Inferior parietal cortex (tissue), 1 donor: ENCODE measurements around the gene NAT16.
A peak's percentile ranks its signal among the peaks of the same experiment; 100 is the strongest.
"Not testable (repeated sequence)": the region's sequence is repeated elsewhere in the genome, so short reads cannot be mapped to it uniquely, and the experiment has no call there.

Experiments used
- DNase-seq: peaks from one replicate; pipeline ENCODE4 v3.0.0-alpha.2; 2016; ENCODE audit errors: extremely low spot score

Gene NAT16

DNA sequence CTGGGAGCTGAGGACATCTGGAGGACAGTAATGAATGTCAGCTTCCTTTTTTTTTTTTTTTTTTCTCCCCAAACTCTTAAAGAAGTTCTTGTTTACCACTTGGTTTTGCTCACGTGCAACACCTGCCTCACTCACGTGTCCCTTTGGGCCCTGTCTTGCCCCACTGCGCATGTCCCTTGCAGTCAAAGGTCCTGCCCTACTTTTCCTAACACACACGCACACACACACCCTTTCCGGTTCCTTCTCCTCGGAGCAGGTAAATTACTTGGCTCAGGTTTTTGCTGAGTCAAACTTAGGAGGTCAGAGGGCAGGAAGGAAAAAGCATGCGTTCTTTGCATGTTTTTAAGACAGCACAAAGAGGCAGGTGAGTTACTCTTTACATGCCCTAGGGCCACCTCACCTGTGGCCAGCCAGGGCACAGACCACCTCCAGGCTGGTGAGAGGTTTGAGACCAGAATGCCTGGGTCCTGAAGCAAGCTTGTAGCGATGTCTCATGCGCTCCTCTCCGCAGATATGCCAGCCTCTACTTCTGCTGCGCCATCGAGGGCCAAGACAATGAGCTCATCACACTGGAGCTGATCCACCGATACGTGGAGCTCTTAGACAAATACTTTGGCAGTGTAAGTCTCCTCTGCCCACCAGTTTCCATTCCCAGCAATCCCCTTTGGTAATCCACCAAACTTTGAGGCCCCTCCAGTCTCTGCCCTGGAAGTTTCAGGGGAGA is 23.1 kb downstream of the NAT16 start:
- no peak for DNase-seq

DNA sequence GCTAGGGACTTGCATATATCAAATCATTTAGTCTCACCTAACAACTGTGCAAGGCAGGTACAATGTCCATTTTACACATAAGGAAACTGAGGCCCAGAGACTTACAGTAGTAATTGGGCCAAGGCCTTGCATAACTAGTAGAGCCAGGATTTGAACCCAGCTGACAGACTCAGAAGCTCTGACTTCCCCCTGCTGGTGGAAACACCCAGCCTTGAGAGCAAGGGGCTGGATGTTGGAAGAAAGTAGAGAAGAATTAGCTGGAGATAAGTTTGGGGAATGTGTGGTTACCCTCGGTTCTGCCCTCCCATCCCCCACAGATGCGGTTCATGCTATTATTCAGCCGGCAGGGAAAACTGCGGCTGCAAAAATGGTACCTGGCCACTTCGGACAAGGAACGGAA is 23.8 kb downstream of the NAT16 start:
- no peak for DNase-seq

DNA sequence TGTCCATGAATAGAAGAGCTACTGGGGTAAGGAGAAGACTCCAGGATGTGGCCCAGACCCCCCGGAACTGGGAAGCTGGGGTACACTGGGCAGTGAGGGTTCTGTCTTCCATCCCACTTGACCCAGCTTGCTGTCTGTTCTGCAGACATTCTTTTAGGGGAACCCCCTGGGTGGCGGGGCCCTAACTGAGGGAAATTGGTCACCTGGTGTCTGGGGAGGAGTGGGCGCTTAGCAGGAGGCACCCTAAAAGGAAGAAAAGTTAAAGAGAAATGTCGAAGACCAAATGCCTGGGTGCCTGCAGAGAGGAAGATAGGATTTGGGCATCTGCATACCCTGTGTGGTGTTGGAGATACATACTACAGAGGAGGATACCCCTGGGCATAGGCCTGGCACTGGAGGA is 24.8 kb downstream of the NAT16 start:
- DNase-seq, result no peak

DNA sequence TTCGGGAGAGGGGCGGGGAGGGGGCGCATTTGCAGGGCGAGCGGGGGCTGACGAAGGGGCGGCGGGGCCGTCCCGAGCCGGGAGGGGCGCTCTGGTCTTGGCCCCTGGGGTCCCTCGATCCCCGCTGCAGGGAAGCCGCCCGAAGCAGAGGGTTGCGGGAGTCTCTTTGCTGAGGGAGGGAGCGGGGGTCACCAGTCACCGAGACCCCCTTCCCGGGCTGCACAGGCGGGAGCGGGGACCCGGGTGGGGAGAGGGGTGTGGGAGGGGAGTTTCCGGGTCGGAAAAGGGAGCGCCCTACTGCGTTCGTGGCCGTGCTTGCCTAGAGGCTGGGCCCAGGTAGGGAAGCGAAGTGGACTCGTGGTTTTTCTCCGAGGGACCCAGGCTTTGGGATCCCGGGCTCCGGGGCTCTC is 25.4 kb downstream of the NAT16 start:
- DNase-seq, result no peak

DNA sequence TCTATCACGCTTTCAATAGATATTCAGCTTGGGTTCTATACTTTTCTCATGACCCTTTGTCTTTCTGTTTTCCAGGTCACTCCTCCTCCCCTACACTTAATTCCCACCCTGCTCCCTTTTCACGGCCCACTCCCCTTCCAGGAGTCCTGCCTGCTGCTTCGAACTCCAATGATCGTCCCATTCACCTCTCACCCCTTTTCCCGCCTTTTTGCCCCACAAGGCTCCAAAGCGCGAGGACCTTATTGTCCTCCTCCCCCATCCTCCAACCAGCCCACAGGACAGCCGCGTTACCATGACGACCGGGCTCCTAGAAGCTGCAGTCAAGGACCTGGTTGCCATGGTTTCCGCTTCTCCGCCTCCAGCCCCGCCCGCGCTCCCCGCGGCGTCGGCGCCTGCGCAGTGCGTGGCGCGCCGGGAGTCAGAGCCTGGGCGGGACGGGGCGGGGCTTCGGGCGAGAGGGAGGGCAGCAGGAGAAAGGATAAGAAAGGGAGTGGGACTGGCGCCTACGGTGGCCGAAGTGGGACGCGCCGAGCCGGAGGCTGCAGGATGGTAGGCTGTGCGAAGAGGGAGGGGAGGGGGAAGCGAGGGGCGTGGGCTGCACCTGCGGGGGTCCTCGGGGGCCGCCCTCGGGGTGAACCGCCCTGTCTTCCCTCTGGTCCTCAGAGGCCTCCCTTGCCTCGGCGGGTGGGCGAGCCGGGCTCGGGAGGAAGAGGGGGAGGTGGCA is 26.0 kb downstream of the NAT16 start, which contains the start of gene AP1S1:
Gene AP1S1 (plus strand): TSS at position 508 of the 724 bp plus-strand sequence. CDS start 39 bp downstream, at position 547.
- peak; percentile 90 for DNase-seq

DNA sequence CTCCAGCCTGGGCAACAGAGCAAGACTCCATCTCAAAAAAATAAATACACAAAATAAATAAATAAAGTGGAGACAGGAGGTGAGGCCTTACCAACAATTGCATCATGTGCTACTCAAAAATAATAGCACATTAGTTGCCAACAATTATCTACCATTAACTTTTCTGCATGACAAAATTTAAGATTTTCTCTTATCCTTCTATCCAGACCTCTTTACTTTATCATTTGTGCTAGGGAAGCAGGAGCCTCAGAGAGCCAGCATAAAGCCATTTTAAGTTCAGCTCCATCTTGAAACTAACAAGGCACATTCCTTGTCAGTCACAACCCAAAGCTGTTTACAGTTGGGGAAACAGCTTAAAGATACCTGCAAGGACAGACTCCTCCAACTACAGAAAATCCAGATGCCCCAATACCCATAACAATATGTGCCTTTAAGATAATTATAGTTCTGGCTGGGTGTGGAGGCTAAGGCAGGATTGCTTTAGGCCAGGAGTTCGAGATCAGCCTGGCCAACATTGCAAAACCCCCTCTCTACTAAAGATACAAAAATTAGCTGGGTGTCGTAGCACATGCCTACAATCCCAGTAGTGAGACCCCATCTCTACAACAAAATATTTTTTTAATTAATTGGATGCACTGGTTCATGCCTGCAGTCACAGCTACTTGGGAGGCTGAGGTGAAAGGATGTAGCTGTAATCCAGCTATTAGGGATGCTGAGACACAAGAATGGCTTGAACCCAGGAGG is 28.0 kb downstream of the NAT16 start:
- no peak for DNase-seq

DNA sequence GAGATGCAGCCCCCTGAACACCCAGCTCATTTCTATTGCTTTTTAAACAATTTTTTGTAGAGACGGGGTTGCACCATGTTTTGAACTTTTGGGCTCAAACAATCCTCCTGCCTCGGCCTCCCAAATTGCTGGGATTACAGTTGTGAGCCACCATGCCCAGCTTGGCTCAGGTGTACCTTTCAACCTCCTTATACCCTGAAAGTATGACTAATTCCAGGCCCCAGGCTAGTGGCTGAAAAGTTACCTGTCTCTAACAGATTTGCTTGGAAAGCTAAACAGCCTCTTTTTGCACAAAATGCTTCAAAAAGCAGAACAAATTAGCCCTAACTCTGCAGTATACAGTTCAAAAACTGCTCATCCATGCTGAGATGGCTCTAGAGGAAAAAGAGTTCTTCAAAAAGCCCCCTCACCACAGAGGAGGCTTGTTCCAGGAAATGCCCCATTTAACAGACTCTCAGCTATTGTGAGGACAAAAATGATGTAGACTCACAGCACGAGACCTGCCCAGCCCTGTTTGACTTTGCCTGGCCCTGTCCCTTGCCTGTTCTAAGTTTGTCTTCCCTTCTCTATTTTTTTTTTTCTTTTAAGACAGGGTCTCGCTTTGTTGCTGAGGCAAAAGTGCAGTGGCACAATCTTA is 39.2 kb downstream of the NAT16 start:
- DNase-seq, result no peak

DNA sequence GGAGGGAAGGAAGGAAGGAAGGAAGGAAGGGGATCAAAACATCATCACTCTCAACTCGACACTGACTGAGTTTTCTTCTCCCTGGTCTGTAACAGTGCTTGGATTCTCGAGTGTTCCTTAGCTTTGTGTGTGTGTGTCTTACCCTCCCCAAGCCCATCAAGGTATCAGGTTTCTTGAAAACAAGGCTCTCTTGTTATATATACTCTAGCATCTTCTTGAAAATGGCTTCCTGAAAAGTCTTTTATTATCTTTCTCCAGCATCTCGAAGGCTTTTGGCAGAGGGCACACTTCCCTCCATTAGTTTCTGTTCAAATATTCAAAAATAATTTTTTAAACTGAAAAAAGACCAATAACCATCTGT is 39.8 kb downstream of the NAT16 start:
- DNase-seq, result no peak

DNA sequence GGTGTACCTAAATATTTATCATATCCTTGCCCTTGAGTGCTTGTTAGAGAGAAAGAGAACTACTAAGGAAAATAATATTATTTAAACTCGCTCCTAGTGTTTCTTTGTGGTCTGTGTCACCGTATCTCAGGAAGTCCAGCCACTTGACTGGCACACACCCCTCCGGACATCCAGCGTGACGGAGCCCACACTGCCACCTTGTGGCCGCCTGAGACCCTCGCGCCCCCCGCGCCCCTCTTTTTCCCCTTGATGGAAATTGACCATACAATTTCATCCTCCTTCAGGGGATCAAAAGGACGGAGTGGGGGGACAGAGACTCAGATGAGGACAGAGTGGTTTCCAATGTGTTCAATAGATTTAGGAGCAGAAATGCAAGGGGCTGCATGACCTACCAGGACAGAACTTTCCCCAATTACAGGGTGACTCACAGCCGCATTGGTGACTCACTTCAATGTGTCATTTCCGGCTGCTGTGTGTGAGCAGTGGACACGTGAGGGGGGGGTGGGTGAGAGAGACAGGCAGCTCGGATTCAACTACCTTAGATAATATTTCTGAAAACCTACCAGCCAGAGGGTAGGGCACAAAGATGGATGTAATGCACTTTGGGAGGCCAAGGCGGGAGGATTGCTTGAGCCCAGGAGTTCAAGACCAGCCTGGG is 41.8 kb downstream of the NAT16 start:
- DNase-seq, result peak; percentile 64

DNA sequence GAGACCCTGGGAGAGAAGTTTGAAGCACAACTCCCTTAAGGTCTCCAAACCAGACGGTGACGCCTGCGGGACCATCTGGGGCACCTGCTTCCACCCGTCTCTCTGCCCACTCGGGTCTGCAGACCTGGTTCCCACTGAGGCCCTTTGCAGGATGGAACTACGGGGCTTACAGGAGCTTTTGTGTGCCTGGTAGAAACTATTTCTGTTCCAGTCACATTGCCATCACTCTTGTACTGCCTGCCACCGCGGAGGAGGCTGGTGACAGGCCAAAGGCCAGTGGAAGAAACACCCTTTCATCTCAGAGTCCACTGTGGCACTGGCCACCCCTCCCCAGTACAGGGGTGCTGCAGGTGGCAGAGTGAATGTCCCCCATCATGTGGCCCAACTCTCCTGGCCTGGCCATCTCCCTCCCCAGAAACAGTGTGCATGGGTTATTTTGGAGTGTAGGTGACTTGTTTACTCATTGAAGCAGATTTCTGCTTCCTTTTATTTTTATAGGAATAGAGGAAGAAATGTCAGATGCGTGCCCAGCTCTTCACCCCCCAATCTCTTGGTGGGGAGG is 42.4 kb downstream of the NAT16 start:
- DNase-seq, result no peak

DNA sequence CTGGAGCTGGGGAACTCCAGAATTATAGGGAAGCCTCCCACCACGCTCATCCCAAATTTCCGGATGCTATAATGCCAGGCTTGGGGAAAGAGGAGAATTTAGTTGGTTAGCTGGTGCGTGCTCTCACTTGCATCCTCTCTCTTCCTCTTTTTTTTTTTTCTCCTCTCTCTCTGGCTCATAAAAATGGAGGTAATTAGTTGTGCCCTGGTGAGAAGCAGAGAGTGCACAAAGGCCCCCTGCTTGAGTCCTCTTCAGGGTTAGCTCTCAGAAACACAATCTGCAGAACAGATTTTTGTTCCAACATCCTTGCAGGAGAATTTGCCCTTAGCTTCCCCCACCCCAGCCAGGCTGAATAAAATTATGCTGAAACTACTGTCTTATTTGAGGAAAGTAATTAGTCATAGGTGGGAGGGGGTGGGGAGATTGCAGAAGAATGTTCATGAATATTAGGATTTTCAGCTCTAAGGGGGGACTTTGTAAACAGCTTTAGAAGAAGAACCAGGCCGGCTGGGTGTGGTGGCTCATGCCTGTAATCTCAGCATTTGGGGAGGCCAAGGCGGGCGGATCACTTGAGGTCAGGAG is 45.6 kb downstream of the NAT16 start:
- DNase-seq, result no peak

DNA sequence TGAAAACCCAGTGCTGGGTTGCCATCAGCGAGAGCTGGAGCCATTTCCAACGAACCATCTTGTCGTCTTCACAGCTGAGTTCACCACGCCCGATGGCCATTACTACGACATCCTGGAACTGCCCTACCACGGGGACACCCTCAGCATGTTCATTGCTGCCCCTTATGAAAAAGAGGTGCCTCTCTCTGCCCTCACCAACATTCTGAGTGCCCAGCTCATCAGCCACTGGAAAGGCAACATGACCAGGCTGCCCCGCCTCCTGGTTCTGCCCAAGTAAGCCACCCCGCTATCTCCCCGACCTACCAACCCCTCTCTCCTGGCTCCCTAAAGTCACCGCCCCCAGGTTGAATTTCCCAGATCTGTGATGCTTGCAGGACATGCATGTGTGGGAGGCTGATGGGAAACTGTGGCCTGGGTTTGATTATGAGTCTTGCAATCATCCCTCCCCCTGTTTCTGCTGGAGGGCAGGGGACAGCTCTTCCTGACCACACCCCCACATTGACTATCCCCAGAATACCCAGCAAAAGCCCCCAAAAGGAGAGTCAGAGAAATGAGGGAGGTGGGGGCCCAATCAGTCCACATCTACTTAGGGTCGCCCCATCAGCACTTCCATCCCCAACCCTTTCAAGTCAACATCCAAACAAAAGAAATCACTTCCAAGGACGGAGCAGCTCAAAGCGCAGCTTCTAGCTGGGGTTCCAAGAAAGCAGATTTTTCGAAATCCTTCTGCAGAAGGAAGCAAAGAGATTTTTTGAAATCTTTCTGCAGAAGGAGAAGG is 46.3 kb downstream of the NAT16 start:
- DNase-seq, result no peak

DNA sequence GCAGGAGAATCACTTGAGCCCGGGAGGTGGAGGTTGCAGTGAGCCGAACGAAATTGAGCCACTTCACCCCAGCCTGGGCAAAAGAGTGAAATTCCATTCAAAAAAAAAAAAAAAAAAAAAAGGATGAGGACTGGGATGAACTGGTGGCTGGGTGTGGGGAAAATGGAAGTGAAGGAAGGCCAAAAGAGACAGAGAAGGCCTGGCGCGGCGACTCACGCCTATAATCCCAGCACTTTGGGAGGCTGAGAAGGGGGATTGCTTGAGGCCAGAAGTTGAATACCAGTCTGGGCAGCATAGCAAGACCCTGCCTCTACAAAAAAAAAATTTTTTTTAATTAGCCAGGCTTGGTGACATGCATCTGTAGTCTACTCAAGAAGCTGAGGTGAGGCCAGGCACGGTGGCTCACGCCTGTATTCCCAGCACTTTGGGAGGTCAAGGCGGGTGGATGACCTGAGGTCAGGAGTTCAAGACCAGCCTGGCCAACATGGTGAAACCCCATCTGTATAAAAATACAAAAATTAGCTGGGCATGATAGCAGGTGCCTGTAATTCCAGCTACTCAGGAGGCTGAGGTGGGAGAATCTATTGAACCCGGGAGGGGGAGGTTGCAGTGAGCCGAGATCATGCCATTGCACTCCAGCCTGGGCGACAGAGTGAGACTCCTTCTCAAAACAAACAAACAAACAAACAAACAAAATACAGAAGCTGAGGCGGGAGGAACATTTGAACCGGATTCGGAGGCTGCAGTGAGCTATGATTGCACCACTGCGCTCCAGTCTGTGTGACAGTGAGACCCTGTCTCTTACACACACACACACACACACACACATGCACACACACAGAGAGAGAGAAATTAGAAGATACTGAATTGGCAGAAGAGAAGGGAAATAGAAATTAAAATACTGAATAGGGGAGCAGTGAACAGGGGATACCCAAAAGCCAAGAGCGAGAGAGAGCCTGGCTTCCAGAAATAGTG is 47.2 kb downstream of the NAT16 start:
- not testable (repeated sequence) for DNase-seq

DNA sequence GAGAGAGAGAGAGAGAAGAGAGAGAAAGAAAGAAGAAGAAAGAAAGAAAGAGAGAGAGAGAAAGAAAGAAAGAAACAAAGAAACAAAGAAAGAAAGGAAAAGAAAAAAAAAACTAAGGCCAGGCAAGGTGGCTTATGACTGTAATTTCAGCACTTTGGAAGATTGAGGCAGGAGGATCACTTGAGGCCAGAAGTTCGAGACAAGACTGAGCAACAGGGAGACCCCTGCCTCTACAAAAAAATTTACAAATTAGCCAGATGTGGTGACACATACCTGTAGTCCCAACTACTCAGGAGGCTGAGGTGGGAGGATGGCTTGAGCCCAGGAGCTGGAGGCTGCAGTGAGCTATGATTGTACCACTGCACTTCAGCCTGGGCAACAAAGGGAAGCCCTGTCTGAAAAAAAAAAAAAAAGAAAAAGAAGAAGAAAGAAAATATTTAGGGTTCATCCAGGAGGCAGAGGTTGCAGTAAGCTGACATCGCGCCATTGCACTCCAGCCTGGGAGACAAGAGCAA is 50.4 kb downstream of the NAT16 start:
- no peak for DNase-seq

DNA sequence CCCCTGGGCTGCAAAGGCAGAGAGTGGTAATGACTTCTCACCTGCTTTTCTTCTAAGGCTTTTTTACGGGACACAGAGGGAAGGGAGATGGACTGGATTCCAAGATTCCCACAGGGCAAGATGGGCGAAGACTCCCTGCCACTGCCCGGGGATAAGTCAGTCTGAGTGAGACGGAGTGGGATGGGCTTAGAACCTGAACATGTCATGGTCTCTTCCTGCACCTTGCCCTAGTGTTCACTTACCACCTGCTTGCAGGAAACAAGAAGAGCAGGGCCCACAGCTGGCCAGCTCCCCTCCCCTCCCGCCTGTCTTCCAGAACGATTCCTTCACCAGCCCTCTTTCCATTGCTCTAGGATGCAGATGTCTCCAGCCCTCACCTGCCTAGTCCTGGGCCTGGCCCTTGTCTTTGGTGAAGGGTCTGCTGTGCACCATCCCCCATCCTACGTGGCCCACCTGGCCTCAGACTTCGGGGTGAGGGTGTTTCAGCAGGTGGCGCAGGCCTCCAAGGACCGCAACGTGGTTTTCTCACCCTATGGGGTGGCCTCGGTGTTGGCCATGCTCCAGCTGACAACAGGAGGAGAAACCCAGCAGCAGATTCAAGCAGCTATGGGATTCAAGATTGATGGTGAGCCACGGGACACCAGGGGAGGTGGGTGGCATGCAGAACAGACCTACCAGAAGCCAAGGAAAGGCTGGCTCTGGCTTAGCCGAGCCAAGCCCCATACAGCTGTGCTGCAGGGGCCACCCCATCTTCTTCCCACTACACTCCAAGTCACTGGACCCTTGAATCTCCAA is 51.9 kb downstream of the NAT16 start:
- no peak for DNase-seq

DNA sequence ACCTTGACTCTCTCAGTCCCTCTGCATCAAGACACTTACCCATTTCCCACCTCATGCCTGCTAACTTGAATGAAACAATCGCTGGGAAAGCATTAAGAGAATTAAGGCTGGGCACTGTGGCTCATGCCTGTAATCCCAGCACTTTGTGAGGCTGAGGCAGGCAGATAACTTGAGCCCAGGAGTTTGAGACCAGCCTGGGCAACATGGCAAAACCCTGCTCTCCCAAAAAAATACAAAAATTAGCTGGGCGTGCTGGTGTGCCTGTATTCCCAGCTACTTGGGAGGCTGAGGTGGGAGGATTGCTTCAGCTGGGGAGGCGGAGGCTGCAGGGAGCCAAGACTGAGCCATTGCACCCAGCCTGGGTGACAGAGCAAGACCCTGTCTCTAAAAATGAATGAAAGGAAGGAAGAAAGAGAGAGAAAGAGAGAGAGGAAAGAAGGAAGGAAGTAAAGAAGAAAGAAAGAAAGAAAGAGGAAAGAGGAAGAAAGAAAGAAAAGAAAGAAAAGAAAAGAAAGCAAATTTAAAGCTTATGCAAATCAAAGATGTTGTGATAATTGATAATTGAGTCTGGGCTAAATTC is 52.5 kb downstream of the NAT16 start:
- DNase-seq, result no peak

DNA sequence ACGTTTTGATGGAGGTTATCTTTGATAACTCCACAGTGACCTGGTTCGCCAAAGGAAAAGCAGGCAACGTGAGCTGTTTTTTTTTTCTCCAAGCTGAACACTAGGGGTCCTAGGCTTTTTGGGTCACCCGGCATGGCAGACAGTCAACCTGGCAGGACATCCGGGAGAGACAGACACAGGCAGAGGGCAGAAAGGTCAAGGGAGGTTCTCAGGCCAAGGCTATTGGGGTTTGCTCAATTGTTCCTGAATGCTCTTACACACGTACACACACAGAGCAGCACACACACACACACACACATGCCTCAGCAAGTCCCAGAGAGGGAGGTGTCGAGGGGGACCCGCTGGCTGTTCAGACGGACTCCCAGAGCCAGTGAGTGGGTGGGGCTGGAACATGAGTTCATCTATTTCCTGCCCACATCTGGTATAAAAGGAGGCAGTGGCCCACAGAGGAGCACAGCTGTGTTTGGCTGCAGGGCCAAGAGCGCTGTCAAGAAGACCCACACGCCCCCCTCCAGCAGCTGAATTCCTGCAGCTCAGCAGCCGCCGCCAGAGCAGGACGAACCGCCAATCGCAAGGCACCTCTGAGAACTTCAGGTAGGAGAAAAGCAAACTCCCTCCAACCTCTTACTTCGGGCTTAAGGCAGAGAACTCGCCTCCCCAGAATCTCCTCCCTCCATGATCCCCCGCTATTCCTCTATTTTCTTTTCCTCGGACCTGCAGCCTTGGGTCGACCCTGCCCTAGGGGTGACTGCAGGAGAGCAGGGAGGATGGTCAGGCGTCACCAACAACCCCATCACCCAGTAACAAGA is 53.2 kb downstream of the NAT16 start, which contains the start of gene SERPINE1:
Gene SERPINE1 (plus strand): TSS at position 454 of the 809 bp plus-strand sequence. CDS start 1,290 bp downstream, outside the sequence.
- DNase-seq, result no peak
